ENCODE data around the gene SCLT1.
A peak's percentile ranks its signal among the peaks of the same experiment; 100 is the strongest.

Gene SCLT1

GRCh38 chr4:128871948-128872347 is 221.4 kb downstream of the SCLT1 start:
- no peak for DNase-seq (ENCODE audit: low read depth in 2 of 2)

GRCh38 chr4:128869776-128870509 is 223.4 kb downstream of the SCLT1 start:
- DNase-seq (ENCODE audit: low read depth in 2 of 2): no peak

DNA sequence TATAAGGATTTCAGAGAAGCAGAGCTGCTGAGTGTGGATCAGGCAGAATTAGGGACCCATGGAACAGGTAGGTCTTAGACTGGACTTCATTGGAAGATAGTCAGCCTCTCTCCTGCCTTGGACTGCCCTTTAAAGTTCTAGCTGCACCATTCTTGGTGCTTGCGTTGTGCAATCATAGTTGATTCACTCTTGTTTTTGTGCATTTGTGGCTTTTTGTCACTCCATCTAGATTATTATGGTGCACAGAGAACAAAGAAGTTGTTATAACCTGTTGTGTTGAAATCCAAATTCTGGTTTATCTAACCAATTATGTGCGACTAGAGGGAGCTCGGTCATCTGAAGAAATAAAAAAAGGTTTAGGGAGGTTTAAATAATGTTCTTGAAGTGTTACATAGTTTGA is 224.6 kb downstream of the SCLT1 start:
- no peak for DNase-seq (ENCODE audit: low read depth in 2 of 2)

DNA sequence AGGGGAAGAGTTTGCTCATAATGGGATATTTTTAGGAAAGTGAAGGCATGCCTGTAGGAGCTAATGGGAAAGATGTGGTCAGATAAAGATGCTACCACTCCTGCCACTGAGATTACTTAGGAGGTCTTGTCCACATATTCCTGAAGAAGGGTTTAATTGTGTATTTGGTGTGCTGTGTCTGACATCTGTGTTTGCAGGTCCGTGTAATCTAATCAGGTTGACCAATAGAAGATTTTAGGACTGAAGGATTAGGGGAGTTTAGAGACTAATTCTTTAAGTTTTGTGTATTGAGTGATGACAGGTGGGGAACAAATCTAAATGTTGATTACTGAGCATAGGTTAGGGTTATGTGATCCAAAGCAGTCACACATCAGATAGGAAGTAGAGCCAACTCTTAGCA is 226.6 kb downstream of the SCLT1 start:
- no peak for DNase-seq (ENCODE audit: low read depth in 2 of 2)

GRCh38 chr4:128866269-128866668 is 227.1 kb downstream of the SCLT1 start:
- DNase-seq (ENCODE audit: low read depth in 2 of 2): no peak

DNA sequence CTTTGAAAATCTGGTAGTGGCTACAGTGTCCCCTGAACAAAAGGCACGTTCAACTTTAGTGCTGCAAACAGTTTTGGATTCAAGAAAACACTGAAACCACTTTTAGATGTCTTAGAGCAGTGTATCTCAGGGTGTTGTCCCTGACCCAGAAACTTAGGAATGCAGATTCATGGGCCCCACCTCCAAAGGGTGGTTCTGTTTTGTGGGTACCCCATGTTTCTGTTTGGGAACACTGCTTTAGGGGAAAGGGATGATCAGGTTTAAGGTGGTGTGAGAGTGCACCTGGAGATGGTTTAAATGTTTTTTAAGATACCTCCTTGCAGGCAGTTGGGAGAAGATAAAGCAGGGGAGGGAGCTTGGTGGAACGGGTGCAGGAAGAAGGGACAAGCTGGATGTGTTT is 228.2 kb downstream of the SCLT1 start:
- no peak for DNase-seq (ENCODE audit: low read depth in 2 of 2)

GRCh38 chr4:128863312-128864075 is 229.8 kb downstream of the SCLT1 start:
- DNase-seq (ENCODE audit: low read depth in 2 of 2): peak; percentile 54

DNA sequence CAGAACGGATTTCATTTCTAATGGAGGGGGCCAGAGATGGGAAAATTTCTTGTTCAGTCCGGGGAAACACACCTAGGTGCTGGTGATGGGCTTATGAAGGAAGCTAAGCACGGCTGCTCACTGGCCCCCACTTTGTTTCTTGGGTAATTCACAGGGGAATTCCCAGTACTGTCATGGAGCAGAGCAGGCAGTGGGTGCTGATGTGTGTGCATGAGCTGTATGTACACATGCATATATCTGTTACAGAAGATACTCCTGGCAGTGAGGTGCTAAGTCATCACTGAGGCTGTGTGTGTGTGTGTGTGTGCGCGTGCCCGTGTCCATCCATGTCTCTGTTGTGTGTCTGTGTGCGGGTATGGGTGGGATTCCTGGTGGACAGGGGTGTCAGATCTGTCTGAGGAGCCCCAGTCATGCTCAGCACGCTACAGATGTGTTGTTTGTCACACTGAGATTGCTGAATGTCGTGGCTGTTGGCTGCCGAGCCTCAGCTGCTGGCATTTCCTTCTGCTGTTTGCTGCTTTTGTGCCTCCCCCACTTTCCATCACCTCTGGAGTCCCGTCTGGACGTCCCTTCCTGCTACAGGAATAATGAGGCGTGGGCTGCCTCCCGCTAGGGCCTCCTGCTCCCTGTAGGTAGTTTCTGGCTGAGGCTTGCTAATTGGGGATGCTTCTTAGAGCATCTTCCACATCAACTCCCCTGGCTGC is 230.6 kb downstream of the SCLT1 start:
- peak in 1 of 2 donors; percentile 32 for DNase-seq (ENCODE audit: low read depth in 2 of 2)

DNA sequence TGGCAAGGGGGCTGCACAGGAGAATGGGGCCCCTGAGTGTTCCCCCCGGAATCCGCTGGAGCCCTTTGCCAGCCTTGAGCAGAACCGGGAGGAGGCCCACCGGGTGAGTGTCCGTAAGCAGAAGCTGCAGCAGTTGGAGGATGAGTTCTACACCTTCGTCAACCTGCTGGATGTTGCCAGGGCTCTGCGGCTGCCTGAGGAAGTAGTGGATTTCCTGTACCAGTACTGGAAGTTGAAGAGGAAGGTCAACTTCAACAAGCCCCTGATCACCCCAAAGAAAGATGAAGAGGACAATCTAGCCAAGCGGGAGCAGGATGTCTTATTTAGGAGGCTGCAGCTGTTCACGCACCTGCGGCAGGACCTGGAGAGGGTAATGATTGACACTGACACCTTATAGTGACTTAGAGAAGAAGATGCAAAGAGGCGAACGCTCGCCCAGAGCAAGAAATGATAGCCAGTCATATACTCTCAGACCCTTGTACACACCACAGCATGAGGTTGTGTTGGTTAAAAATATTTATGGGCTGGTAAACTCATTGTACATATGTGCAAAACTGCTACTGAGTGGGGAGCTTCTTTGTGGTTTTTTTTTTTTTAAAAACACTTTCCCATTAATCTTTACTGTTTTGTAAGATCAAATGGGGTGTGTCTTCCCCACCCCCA is 231.4 kb downstream of the SCLT1 start:
- no peak for DNase-seq (ENCODE audit: low read depth in 2 of 2)

- DNase-seq (ENCODE audit: low read depth in 2 of 2): no peak
These were observed 233.3 kb downstream of the SCLT1 start for GRCh38 chr4:128859887-128860677.

GRCh38 chr4:128858879-128859671 is 234.3 kb downstream of the SCLT1 start:
- DNase-seq (ENCODE audit: low read depth in 2 of 2): no peak

GRCh38 chr4:128856246-128856645 is 237.1 kb downstream of the SCLT1 start:
- no peak for DNase-seq (ENCODE audit: low read depth in 2 of 2)

DNA sequence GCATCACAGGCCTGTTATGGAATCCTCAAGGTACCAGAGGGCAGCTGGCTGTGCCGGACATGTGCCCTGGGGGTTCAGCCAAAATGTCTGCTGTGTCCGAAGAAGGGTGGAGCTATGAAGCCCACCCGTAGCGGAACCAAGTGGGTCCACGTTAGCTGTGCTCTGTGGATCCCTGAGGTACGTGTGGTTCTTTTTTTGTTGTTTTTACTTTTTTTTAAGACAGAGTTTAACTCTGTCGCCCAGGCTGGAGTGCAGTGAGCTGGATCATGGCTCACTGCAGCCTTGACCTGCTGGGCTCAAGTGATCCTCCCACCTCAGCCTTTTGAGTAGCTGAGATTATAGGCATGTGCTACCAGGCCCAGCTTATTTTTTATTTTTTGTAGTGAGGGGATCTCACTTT is 237.7 kb downstream of the SCLT1 start:
- no peak for DNase-seq (ENCODE audit: low read depth in 2 of 2)

DNA sequence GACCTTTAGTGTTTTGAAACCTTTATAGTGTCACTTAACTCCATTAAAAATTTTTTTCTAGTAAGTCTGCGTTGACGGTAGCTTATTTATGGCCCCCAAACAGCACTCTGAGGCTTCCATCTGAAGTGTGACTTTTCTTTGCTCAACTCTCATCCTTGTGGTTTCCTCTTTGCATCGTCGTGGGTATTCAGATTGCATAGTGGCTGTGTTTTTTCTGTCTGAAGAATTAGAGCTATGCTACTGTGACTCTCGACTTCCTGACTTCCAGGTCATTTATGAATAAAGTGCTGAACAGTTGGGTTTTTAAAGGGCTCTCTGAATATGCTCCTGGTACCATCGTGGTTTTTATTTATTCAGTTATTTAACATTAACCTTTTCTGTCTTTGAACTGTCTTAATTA is 238.9 kb downstream of the SCLT1 start:
- no peak for DNase-seq (ENCODE audit: low read depth in 2 of 2)

GRCh38 chr4:128853741-128854140 is 239.6 kb downstream of the SCLT1 start:
- no peak for DNase-seq (ENCODE audit: low read depth in 2 of 2)

DNA sequence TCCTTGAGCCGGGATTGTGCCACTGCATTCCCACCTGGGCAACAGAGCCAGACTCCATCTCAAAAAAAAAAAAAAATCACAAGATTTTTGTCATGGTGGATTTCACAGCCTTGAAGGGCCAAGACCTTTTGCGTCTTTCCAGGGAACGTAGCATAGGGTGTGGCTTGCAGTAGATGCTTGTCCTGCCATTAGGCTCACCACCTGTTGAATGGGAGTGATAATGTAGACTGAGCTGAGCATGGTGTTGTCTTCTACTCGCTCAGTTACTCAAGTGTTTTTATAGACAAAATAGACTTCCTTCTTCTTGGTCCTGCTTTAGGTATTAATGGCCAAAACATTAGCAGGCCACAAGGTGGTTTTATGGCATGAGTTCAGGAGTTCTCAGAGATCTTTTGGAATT is 243.1 kb downstream of the SCLT1 start:
- no peak for DNase-seq (ENCODE audit: low read depth in 2 of 2)

DNA sequence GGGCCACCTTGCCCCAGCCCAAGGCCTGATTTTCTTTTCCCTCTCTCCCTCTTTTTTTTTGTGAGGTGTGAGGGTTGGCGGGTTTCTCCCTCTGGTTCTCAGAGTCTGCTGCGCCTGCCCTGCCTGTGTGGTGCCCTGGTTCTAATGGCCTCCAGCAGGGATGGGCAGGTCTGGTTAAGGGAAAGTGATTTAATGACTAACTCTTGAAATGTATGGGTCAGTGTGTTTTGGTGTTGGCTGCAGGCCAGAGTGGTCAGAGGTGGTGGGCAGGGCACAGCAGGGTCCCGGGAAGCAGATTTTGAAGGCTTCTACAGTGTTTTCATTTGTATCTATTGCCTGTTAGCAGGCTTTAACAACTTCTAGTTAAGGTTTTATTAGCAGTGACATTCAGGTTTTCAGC is 244.9 kb downstream of the SCLT1 start:
- no peak for DNase-seq (ENCODE audit: low read depth in 2 of 2)

GRCh38 chr4:128847082-128847724 is 246.1 kb downstream of the SCLT1 start:
- no peak for DNase-seq (ENCODE audit: low read depth in 2 of 2)

DNA sequence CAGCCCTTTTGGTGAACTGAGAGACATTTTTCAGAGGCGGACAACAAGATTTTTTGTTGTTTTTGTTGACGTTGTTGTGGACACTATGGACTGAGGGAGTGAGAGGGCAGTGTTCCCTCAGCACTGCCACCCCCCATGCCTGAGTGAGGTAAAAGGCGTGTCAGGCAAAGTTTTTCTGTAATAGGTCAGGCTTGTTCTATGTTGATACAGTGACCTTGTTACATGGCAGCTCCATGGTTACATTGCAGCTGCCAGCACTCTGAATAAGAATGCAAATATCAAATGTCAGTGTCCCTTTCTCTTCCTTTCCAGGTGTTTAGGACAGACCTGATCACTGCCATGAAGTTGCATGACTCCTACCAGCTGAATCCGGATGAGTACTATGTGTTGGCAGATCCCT is 247.3 kb downstream of the SCLT1 start:
- no peak for DNase-seq (ENCODE audit: low read depth in 2 of 2)

- no peak for DNase-seq (ENCODE audit: low read depth in 2 of 2)
These were observed 248.4 kb downstream of the SCLT1 start for GRCh38 chr4:128844931-128845330.

Data from activated CD4-positive, alpha-beta T cell treated with anti-CD3 and anti-CD28 coated beads for 24 hours (primary cell).